Panc1 (cell line): ENCODE data around the gene ACER1. TPM values are rescaled to one million over a fixed set of nuclear protein-coding genes. Genes with fewer than 3 reads are reported as not detected.

Experiments
- ATAC-seq: fragments of 200-7000 bp; cut with Tn5 transposase; 2 replicates; pipeline ENCODE4 v1.9.1; 2020; ENCODE audit warnings: mild to moderate bottlenecking, moderate library complexity
- BruUV-seq: library from RNA; stranded (reverse); fragments of 400-500 nt; replicated peaks from 2 replicates; lab custom pipeline; 2021; lab: Mats Ljungman, UMichigan
- CTCF ChIA-PET: fragments of 300-600 bp; sonication (Branson Sonifier 250); formaldehyde crosslinking; loops from one replicate; lab custom pipeline; 2022; ENCODE audit warnings: antibody characterized with exemption; lab: Charles Lee
- POLR2A ChIA-PET: fragments of 300-600 bp; sonication (Branson Sonifier 250); formaldehyde crosslinking; loops from one replicate; lab custom pipeline; 2022; ENCODE audit warnings: antibody characterized with exemption; lab: Charles Lee
- DNase-seq: peaks from one replicate; pipeline ENCODE4 v3.0.0-alpha.2; 2010; ENCODE audit warnings: low read depth, low spot score
- H3K27ac ChIP-seq: 2 replicates; pipeline ENCODE4 v1.5.1; 2011; ENCODE audit warnings: mild to moderate bottlenecking, low read length, inconsistent platforms
- H3K27me3 ChIP-seq: fragments of 200-500 bp; sonication (Bioruptor generic); 2 replicates; pipeline ENCODE4 v1.6.0; 2014; ENCODE audit warnings: low read length, inconsistent platforms; ENCODE audit not compliant: control insufficient read depth, insufficient read depth
- H3K36me3 ChIP-seq: fragments of 200-500 bp; sonication (Bioruptor generic); 2 replicates; pipeline ENCODE4 v1.5.1; 2014; ENCODE audit warnings: inconsistent platforms, mild to moderate bottlenecking, low read length, moderate library complexity; ENCODE audit not compliant: control insufficient read depth, insufficient read depth
- H3K4me1 ChIP-seq: 2 replicates; pipeline ENCODE4 v1.5.1; 2011; ENCODE audit warnings: inconsistent platforms, mild to moderate bottlenecking, low read length, moderate library complexity; ENCODE audit not compliant: control insufficient read depth, insufficient read depth
- H3K4me3 ChIP-seq, 2 experiments: 2 replicates each; pipeline ENCODE4 v1.5.1; 2011 to 2012; ENCODE audit warnings: low read depth in 2 of 2, low read length in 2 of 2, mild to moderate bottlenecking in 2 of 2, inconsistent platforms in 1 of 2, moderate library complexity in 1 of 2
- H3K9me3 ChIP-seq: fragments of 200-500 bp; sonication (Bioruptor generic); 2 replicates; pipeline ENCODE4 v1.5.1; 2014; ENCODE audit warnings: low read depth, mild to moderate bottlenecking, inconsistent platforms, low read length, moderate library complexity; ENCODE audit not compliant: control insufficient read depth, insufficient read depth
- POLR2AphosphoS5 ChIP-seq: IDR thresholded peaks from 2 replicates; pipeline ENCODE4 v1.6.1; 2012; ENCODE audit warnings: mild to moderate bottlenecking, low read depth, low read length, moderate library complexity
- SIN3A ChIP-seq: IDR thresholded peaks from 2 replicates; pipeline ENCODE4 v1.6.1; 2012; ENCODE audit warnings: low read depth, mild to moderate bottlenecking, low read length, moderate library complexity, borderline replicate concordance; ENCODE audit not compliant: insufficient read depth
- TCF7L2 ChIP-seq: IDR thresholded peaks from 2 replicates; pipeline ENCODE4 v1.6.1; 2011; ENCODE audit warnings: mild to moderate bottlenecking, low read depth, low read length, inconsistent platforms
- in situ Hi-C: cut with HindIII; loops from 2 replicates; pipeline ENCODE4 v1.10.0; 2016; ENCODE audit warnings: low sequenced_read_pairs, low pct_unique_long_range_greater_than_20kb
- intact Hi-C: fragments of 100-400 bp; cut with micrococcal nuclease; formaldehyde crosslinking; loops from one replicate; pipeline ENCODE4 v1.10.0; 2022; ENCODE audit not compliant: unreplicated experiment
- total RNA-seq: library from RNA; stranded (reverse); gene quantifications from one replicate; pipeline ENCODE4 v1.2.1, GENCODE V29; 2021; ENCODE audit not compliant: unreplicated experiment
- TF ChIP-seq, protein P1 (sequence below): fragments of 450-650 bp; IDR thresholded peaks from 2 replicates; pipeline ENCODE4 v1.5.1; 2017; ENCODE audit warnings: mild to moderate bottlenecking
- TF ChIP-seq, protein P2 (sequence below), 2 experiments: IDR thresholded peaks; 2 replicates each; pipeline ENCODE4 v1.6.1; 2011 to 2012; ENCODE audit warnings: low read depth in 2 of 2, control low read depth in 1 of 2, low read length in 1 of 2, mild to moderate bottlenecking in 1 of 2, moderate library complexity in 1 of 2; ENCODE audit not compliant: insufficient read depth in 1 of 2

ACER1 gene
- total RNA-seq, 1 experiment from 2014 or later: not detected

DNA sequence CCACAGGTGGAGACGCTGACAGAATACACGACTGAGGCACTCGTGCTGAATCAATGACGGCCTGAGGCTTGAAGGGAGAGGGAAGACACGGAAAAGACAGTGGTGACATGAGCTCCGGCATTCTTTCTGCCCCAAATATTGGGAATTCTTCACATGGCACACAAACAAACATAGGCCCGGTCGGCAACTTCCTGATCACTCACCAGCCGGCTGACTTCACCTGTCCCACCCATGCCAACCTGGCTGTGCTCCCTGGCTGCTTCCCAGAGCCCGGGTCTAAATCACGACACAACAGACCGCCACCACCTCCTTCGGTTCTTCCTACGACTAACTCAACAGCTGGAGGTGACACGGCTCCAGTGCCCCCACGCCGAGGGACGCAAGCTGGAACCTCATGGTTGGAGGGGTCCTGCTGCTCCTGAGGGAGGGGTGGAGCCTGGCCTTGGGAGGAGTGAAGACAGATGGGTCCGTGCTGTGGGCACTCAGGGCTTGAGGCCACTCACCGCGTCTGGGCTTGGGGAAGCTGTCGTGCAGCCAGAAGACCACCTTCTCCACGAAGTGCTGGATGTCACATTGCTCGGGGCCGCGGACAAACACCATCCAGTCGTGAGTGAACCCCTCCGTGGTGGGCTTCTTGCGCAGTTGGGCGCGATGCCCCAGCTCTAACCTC is 63.2 kb downstream of the ACER1 start:
- no peaks in the 10 kb centered on the region for H3K9me3 ChIP-seq
- no peaks in the 10 kb centered on the region for H3K27me3 ChIP-seq
- BruUV-seq: no TSS peak
- CTCF ChIA-PET: interaction anchor here (0.5 kb wide), 1 partner anchor 22 kb away, joined by 6 read pairs; no protein-coding TSS in a partner anchor
- POLR2A ChIA-PET: interaction anchor here (0.6 kb wide), 1 partner anchor 13 kb away, joined by 4 read pairs; no protein-coding TSS in a partner anchor
- H3K4me3 ChIP-seq: no peak overlapping the region
- ATAC-seq: no peak
- H3K27ac ChIP-seq: no peak overlapping the region
- no peaks in the 10 kb centered on the region for H3K36me3 ChIP-seq
- in situ Hi-C loops (no loop called here), intact Hi-C loops (no loop called here)
- peaks cover 18% of the 10 kb centered on the region for H3K4me1 ChIP-seq
- TF ChIP-seq TCF7L2: no peak
- no peak for DNase-seq

DNA sequence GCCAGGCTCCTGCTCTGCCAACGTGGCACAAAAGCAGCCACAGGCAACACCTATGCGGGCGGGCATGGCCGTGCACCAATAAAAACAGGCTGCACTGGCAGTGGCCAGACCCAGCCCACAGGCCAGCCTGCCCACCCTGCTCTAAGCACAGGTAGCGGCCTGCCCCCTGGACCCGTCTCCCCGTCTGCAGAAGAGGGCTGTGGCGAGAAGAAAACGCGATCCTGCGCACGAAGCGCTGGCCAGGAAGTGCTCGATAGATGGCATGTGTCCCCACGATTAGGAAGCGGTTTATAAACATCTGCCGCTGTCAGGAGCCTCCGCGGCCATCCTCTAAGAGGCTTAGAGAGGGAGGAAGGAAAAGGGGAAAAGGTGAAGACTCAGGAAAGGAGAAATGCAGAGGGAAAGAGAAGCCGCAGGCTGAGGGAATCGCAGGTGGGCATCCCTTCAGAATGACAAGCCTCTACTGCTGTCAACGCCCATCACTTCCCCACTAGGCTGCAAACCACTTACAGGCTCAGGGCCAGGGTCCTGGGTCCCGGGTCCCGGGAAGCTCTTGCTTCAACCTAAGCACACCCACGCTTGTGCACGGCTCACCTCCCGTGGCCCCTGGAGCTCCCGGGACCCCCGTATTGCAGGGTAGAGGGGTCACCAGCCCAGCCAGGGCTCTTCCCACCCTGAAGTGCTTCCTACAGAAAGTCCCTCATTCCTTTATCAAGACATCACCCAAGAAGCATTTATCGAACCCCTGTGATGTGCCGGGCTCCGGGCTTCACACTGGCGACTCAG is 64.1 kb downstream of the ACER1 start:
- Histone ChIP-seq H3K27ac (no peak overlapping the region), H3K4me3 (no peak overlapping the region), H3K27me3 (no peaks in the 10 kb centered on the region), H3K4me1 (peaks cover 9% of the 10 kb centered on the region), H3K36me3 (no peaks in the 10 kb centered on the region), H3K9me3 (no peaks in the 10 kb centered on the region)
- ATAC-seq (no peak; the same call in 1 of the 2 replicates), DNase-seq (no peak)
- POLR2A ChIA-PET: no interaction called here
- in situ Hi-C loops (no loop called here), intact Hi-C loops (no loop called here)
- TF ChIP-seq, protein P1, sequence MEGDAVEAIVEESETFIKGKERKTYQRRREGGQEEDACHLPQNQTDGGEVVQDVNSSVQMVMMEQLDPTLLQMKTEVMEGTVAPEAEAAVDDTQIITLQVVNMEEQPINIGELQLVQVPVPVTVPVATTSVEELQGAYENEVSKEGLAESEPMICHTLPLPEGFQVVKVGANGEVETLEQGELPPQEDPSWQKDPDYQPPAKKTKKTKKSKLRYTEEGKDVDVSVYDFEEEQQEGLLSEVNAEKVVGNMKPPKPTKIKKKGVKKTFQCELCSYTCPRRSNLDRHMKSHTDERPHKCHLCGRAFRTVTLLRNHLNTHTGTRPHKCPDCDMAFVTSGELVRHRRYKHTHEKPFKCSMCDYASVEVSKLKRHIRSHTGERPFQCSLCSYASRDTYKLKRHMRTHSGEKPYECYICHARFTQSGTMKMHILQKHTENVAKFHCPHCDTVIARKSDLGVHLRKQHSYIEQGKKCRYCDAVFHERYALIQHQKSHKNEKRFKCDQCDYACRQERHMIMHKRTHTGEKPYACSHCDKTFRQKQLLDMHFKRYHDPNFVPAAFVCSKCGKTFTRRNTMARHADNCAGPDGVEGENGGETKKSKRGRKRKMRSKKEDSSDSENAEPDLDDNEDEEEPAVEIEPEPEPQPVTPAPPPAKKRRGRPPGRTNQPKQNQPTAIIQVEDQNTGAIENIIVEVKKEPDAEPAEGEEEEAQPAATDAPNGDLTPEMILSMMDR: no peak
- TF ChIP-seq POLR2AphosphoS5 (no peak), SIN3A (no peak), TCF7L2 (no peak)
- TF ChIP-seq, protein P2, sequence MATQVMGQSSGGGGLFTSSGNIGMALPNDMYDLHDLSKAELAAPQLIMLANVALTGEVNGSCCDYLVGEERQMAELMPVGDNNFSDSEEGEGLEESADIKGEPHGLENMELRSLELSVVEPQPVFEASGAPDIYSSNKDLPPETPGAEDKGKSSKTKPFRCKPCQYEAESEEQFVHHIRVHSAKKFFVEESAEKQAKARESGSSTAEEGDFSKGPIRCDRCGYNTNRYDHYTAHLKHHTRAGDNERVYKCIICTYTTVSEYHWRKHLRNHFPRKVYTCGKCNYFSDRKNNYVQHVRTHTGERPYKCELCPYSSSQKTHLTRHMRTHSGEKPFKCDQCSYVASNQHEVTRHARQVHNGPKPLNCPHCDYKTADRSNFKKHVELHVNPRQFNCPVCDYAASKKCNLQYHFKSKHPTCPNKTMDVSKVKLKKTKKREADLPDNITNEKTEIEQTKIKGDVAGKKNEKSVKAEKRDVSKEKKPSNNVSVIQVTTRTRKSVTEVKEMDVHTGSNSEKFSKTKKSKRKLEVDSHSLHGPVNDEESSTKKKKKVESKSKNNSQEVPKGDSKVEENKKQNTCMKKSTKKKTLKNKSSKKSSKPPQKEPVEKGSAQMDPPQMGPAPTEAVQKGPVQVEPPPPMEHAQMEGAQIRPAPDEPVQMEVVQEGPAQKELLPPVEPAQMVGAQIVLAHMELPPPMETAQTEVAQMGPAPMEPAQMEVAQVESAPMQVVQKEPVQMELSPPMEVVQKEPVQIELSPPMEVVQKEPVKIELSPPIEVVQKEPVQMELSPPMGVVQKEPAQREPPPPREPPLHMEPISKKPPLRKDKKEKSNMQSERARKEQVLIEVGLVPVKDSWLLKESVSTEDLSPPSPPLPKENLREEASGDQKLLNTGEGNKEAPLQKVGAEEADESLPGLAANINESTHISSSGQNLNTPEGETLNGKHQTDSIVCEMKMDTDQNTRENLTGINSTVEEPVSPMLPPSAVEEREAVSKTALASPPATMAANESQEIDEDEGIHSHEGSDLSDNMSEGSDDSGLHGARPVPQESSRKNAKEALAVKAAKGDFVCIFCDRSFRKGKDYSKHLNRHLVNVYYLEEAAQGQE (IDR thresholded peaks at IDR 0.05; ENCODE audit: insufficient read depth in 1 of 2, low read depth in 2 of 2, low read length in 1 of 2): no peak
- CTCF ChIA-PET: no interaction called here
- BruUV-seq: no TSS peak
